ENCODE results near the gene TMEM260. TPM values are rescaled to one million over a fixed set of nuclear protein-coding genes. Genes with fewer than 3 reads are reported as not detected.

The TMEM260 gene
- total RNA-seq, 1 experiment from 2014 or later = 17.8 TPM

DNA sequence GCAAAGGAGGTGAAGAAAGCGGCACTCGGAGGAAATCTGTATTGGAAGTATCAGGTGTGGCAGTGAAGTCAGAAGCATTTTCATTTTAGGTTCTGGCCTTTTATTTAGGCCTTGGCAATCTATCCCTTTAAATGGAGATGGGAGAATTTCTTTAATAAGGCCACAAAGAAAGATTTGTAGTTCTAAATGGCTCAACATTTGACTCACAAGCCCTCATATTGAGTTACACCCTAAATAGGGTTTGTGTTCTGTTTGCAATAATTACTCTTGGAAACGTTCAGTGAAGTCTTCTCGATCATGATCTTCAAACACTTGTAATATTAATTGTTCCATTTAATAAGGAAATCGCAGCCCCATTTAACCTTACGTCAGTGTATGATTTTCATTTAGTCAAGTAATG lies 25.3 kb upstream of the TMEM260 start:
- Histone ChIP-seq H2AFZ (ENCODE audit: low read length) (no peak overlapping the region), H3K4me3 (ENCODE audit: low read length) (no peak overlapping the region), H3K9me3 (ENCODE audit: low read length) (no peaks in the 10 kb centered on the region), H3K79me2 (ENCODE audit: low read length) (no peaks in the 10 kb centered on the region), H3F3A (ENCODE audit: low read length, unreplicated experiment) (no peaks in the 10 kb centered on the region), H3K4me2 (ENCODE audit: low read length) (no peak overlapping the region), H3K9ac (ENCODE audit: low read length) (no peak overlapping the region), H4K20me1 (ENCODE audit: low read length) (no peaks in the 10 kb centered on the region), H3K36me3 (ENCODE audit: low read depth, low read length) (no peaks in the 10 kb centered on the region), H3K27ac (ENCODE audit: low read length) (no peak overlapping the region), H3K27me3 (ENCODE audit: low read length) (peaks cover 90% of the 10 kb centered on the region), H3K4me1 (ENCODE audit: insufficient read depth, low read length) (no peaks in the 10 kb centered on the region; the same call in 1 of the 2 replicates), H3K9me2 (replicated peaks; ENCODE audit: low read length) (no peaks in the 10 kb centered on the region)
- ChIA-PET POLR2A (ENCODE audit: unreplicated experiment) (no interaction called here), CTCF (no interaction called here)
- no peak for TF ChIP-seq EZH2phosphoT487 (IDR thresholded peaks at IDR 0.05; ENCODE audit: borderline replicate concordance, low read length)
- DNase-seq (no peak), ATAC-seq (no peak)
- BruUV-seq (replicated peaks) = no TSS peak
- intact Hi-C loops (cut with micrococcal nuclease) = no loop called here

DNA sequence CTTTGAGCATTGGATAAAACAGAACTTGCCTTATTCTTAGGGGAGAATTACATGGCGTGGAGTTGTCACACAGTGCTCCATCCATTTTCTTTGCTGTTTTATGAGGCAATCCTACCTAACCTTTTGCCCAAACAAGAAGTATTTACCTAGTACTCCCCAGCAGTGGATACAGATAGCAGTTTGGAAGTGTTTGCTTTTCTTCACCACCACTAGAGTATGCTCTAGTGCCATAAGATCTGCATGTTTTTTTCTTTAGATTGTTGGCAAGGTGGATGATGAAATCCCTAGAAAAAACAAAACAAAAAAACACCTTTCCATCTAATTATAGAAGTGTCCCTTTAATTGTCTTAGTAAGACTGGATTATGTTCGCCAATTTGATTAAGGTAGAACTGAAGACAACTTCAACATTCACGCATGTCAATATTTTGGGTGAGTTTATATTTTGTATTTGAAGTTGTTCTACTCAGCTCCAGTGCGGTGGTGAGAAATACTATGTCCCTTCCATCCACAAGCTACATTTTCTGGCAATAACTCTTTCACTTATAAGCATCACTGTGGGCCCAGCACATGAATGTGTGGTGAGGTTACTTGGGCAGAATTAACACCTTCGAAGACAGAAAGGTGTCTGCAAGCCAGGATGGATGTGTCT lies 23.6 kb upstream of the TMEM260 start:
- DNase-seq (peak; percentile 86), ATAC-seq (peak; percentile 84)
- Histone ChIP-seq H3K36me3 (ENCODE audit: low read depth, low read length) (no peaks in the 10 kb centered on the region), H3K9me3 (ENCODE audit: low read length) (no peaks in the 10 kb centered on the region), H3K4me1 (ENCODE audit: insufficient read depth, low read length) (no peaks in the 10 kb centered on the region; the same call in 1 of the 2 replicates), H4K20me1 (ENCODE audit: low read length) (no peaks in the 10 kb centered on the region), H3K9ac (ENCODE audit: low read length) (no peak overlapping the region), H3K79me2 (ENCODE audit: low read length) (no peaks in the 10 kb centered on the region), H3K4me3 (ENCODE audit: low read length) (no peak overlapping the region), H3F3A (ENCODE audit: low read length, unreplicated experiment) (no peaks in the 10 kb centered on the region), H3K27ac (ENCODE audit: low read length) (no peak overlapping the region), H3K4me2 (ENCODE audit: low read length) (no peak overlapping the region), H2AFZ (ENCODE audit: low read length) (no peak overlapping the region), H3K27me3 (ENCODE audit: low read length) (peaks cover 76% of the 10 kb centered on the region), H3K9me2 (replicated peaks; ENCODE audit: low read length) (no peaks in the 10 kb centered on the region)
- intact Hi-C loops (cut with micrococcal nuclease) = loop anchor here (1.0 to 5.0 kb wide), 10 partner anchors 66 to 822 kb away; no protein-coding TSS in a partner anchor
- ChIA-PET CTCF (interaction anchor here (0.6 kb wide), 2 partner anchors 397 to 1306 kb away, joined by 3 to 4 read pairs; no protein-coding TSS in a partner anchor), POLR2A (ENCODE audit: unreplicated experiment) (no interaction called here)
- TF ChIP-seq, protein P1, sequence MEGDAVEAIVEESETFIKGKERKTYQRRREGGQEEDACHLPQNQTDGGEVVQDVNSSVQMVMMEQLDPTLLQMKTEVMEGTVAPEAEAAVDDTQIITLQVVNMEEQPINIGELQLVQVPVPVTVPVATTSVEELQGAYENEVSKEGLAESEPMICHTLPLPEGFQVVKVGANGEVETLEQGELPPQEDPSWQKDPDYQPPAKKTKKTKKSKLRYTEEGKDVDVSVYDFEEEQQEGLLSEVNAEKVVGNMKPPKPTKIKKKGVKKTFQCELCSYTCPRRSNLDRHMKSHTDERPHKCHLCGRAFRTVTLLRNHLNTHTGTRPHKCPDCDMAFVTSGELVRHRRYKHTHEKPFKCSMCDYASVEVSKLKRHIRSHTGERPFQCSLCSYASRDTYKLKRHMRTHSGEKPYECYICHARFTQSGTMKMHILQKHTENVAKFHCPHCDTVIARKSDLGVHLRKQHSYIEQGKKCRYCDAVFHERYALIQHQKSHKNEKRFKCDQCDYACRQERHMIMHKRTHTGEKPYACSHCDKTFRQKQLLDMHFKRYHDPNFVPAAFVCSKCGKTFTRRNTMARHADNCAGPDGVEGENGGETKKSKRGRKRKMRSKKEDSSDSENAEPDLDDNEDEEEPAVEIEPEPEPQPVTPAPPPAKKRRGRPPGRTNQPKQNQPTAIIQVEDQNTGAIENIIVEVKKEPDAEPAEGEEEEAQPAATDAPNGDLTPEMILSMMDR (conservative IDR thresholded peaks at IDR 0.05; ENCODE audit: low read depth, low read length) = peak; percentile 99
- no peak for TF ChIP-seq EZH2phosphoT487 (IDR thresholded peaks at IDR 0.05; ENCODE audit: borderline replicate concordance, low read length)
- BruUV-seq (replicated peaks) = no TSS peak

DNA sequence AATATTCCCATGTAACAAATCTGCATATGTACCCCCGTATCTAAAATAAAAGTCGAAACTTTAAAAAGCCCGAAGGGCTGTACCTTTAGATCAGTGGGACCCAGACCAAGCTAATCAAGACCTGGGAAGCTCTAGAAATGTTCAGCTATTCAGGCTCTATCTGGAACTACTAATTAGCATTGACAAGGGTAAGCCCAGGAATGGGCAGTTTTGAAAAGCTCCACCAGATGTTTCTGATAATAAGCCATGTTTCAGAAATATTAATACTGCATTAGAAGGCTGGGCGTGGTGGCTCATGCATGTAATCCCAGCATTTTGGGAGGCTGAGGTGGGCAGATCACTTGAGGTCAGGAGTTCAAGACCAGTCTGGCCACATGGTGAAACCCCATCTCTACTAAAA lies 20.4 kb upstream of the TMEM260 start:
- no peak for DNase-seq
- POLR2A ChIA-PET (ENCODE audit: unreplicated experiment) = no interaction called here
- CTCF ChIA-PET = no interaction called here
- Histone ChIP-seq H3K9me2 (replicated peaks; ENCODE audit: low read length) (no peaks in the 10 kb centered on the region), H3K4me1 (ENCODE audit: insufficient read depth, low read length) (no peaks in the 10 kb centered on the region; the same call in 1 of the 2 replicates), H3K9me3 (ENCODE audit: low read length) (no peaks in the 10 kb centered on the region), H2AFZ (ENCODE audit: low read length) (no peak overlapping the region), H3K9ac (ENCODE audit: low read length) (no peak overlapping the region), H4K20me1 (ENCODE audit: low read length) (no peaks in the 10 kb centered on the region), H3K27me3 (ENCODE audit: low read length) (peaks cover 62% of the 10 kb centered on the region), H3K4me3 (ENCODE audit: low read length) (no peak overlapping the region), H3F3A (ENCODE audit: low read length, unreplicated experiment) (no peaks in the 10 kb centered on the region), H3K79me2 (ENCODE audit: low read length) (no peaks in the 10 kb centered on the region), H3K36me3 (ENCODE audit: low read depth, low read length) (no peaks in the 10 kb centered on the region), H3K4me2 (ENCODE audit: low read length) (no peak overlapping the region), H3K27ac (ENCODE audit: low read length) (no peak overlapping the region)
- TF ChIP-seq EZH2phosphoT487 (IDR thresholded peaks at IDR 0.05; ENCODE audit: borderline replicate concordance, low read length) (no peak), EZH2 (IDR thresholded peaks at IDR 0.05; ENCODE audit: low read length, unreplicated experiment) (no peak)
- TF ChIP-seq, protein P1 (conservative IDR thresholded peaks at IDR 0.05; ENCODE audit: low read depth, low read length) = no peak
- intact Hi-C loops (cut with micrococcal nuclease) = loop anchor here (5.0 kb wide), 2 partner anchors 393 to 628 kb away; no protein-coding TSS in a partner anchor
- ATAC-seq = no peak
- no TSS peak for BruUV-seq (replicated peaks)
